GM15510 (cell line): ENCODE data around the gene CAMTA1.

Experiments
- POLR2A ChIP-seq: IDR thresholded peaks from 3 replicates; pipeline ENCODE4 v1.6.1; 2011; ENCODE audit warnings: borderline replicate concordance; ENCODE audit not compliant: insufficient read length; ENCODE audit errors: extremely low read depth

The CAMTA1 gene

GRCh38 chr1:7688659-7689058 is 903.4 kb downstream of the CAMTA1 start:
- no peak for TF ChIP-seq POLR2A

- no peak for TF ChIP-seq POLR2A
These were observed 904.8 kb downstream of the CAMTA1 start for GRCh38 chr1:7690076-7690475.

GRCh38 chr1:7690496-7691182 is 905.4 kb downstream of the CAMTA1 start:
- TF ChIP-seq POLR2A = no peak

- TF ChIP-seq POLR2A = no peak
These were observed 906.3 kb downstream of the CAMTA1 start for GRCh38 chr1:7691576-7691975.

- no peak for TF ChIP-seq POLR2A
These were observed 906.8 kb downstream of the CAMTA1 start for GRCh38 chr1:7692005-7692404.

- TF ChIP-seq POLR2A = no peak
These were observed 908.4 kb downstream of the CAMTA1 start for GRCh38 chr1:7693662-7694061.

GRCh38 chr1:7694600-7695496 is 909.6 kb downstream of the CAMTA1 start:
- TF ChIP-seq POLR2A = no peak

GRCh38 chr1:7695497-7696117 is 910.4 kb downstream of the CAMTA1 start:
- no peak for TF ChIP-seq POLR2A

- TF ChIP-seq POLR2A = no peak
These were observed 913.4 kb downstream of the CAMTA1 start for GRCh38 chr1:7698641-7699040.

- TF ChIP-seq POLR2A = no peak
These were observed 917.1 kb downstream of the CAMTA1 start for GRCh38 chr1:7702365-7702764.

GRCh38 chr1:7703321-7704213 is 918.3 kb downstream of the CAMTA1 start:
- TF ChIP-seq POLR2A = no peak

GRCh38 chr1:7704214-7705047 is 919.2 kb downstream of the CAMTA1 start:
- no peak for TF ChIP-seq POLR2A

- TF ChIP-seq POLR2A = no peak
These were observed 920.0 kb downstream of the CAMTA1 start for GRCh38 chr1:7705048-7705907.
